Panc1 (cell line): ENCODE results near the gene GRIP1.

Source experiments
- SIN3A ChIP-seq: IDR thresholded peaks from 2 replicates; pipeline ENCODE4 v1.6.1; 2012; ENCODE audit warnings: low read depth, mild to moderate bottlenecking, low read length, moderate library complexity, borderline replicate concordance; ENCODE audit not compliant: insufficient read depth
- TF ChIP-seq, protein P1 (sequence below): fragments of 450-650 bp; IDR thresholded peaks from 2 replicates; pipeline ENCODE4 v1.5.1; 2017; ENCODE audit warnings: mild to moderate bottlenecking
- TF ChIP-seq, protein P2 (sequence below), 2 experiments: IDR thresholded peaks; 2 replicates each; pipeline ENCODE4 v1.6.1; 2011 to 2012; ENCODE audit warnings: low read depth in 2 of 2, control low read depth in 1 of 2, low read length in 1 of 2, mild to moderate bottlenecking in 1 of 2, moderate library complexity in 1 of 2; ENCODE audit not compliant: insufficient read depth in 1 of 2

DNA sequence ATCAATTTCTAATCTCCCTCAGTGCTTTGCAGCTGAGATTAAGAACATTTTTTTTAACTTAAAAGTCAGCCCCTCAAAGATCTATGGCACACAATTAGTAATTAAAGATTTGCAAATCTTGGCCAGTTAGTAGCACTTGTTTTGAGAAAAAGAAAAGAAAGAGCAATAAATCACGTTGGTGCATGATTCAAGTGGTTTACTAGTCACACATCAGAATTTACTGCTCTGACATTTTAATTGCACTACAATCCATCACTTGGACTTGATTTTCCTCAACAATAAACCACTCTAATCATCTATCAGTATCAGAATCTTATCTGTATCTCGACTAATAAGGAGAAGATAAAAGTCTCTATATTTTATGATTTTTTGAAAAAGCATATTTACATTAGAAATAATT lies 222.3 kb downstream of the GRIP1 start:
- TF ChIP-seq, protein P1, sequence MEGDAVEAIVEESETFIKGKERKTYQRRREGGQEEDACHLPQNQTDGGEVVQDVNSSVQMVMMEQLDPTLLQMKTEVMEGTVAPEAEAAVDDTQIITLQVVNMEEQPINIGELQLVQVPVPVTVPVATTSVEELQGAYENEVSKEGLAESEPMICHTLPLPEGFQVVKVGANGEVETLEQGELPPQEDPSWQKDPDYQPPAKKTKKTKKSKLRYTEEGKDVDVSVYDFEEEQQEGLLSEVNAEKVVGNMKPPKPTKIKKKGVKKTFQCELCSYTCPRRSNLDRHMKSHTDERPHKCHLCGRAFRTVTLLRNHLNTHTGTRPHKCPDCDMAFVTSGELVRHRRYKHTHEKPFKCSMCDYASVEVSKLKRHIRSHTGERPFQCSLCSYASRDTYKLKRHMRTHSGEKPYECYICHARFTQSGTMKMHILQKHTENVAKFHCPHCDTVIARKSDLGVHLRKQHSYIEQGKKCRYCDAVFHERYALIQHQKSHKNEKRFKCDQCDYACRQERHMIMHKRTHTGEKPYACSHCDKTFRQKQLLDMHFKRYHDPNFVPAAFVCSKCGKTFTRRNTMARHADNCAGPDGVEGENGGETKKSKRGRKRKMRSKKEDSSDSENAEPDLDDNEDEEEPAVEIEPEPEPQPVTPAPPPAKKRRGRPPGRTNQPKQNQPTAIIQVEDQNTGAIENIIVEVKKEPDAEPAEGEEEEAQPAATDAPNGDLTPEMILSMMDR: no peak
- no peak for TF ChIP-seq SIN3A
- TF ChIP-seq, protein P2, sequence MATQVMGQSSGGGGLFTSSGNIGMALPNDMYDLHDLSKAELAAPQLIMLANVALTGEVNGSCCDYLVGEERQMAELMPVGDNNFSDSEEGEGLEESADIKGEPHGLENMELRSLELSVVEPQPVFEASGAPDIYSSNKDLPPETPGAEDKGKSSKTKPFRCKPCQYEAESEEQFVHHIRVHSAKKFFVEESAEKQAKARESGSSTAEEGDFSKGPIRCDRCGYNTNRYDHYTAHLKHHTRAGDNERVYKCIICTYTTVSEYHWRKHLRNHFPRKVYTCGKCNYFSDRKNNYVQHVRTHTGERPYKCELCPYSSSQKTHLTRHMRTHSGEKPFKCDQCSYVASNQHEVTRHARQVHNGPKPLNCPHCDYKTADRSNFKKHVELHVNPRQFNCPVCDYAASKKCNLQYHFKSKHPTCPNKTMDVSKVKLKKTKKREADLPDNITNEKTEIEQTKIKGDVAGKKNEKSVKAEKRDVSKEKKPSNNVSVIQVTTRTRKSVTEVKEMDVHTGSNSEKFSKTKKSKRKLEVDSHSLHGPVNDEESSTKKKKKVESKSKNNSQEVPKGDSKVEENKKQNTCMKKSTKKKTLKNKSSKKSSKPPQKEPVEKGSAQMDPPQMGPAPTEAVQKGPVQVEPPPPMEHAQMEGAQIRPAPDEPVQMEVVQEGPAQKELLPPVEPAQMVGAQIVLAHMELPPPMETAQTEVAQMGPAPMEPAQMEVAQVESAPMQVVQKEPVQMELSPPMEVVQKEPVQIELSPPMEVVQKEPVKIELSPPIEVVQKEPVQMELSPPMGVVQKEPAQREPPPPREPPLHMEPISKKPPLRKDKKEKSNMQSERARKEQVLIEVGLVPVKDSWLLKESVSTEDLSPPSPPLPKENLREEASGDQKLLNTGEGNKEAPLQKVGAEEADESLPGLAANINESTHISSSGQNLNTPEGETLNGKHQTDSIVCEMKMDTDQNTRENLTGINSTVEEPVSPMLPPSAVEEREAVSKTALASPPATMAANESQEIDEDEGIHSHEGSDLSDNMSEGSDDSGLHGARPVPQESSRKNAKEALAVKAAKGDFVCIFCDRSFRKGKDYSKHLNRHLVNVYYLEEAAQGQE (IDR thresholded peaks at IDR 0.05; ENCODE audit: insufficient read depth in 1 of 2, low read depth in 2 of 2, low read length in 1 of 2): no peak
